Activated CD4-positive, alpha-beta T cell treated with anti-CD3 and anti-CD28 coated beads, Interleukin-2, amount 50 U/mL, for 48 hours (primary cell): Measurements from ENCODE around the gene TRMT2A.
A peak's percentile ranks its signal among the peaks of the same experiment; 100 is the strongest.
"Not testable (repeated sequence)": the region's sequence is repeated elsewhere in the genome, so short reads cannot be mapped to it uniquely, and the experiment has no call there.

ENCODE experiments used
- DNase-seq, 2 experiments: peaks; one replicate each; pipeline ENCODE4 v3.0.0-alpha.2; 2020

Gene TRMT2A, protein sequence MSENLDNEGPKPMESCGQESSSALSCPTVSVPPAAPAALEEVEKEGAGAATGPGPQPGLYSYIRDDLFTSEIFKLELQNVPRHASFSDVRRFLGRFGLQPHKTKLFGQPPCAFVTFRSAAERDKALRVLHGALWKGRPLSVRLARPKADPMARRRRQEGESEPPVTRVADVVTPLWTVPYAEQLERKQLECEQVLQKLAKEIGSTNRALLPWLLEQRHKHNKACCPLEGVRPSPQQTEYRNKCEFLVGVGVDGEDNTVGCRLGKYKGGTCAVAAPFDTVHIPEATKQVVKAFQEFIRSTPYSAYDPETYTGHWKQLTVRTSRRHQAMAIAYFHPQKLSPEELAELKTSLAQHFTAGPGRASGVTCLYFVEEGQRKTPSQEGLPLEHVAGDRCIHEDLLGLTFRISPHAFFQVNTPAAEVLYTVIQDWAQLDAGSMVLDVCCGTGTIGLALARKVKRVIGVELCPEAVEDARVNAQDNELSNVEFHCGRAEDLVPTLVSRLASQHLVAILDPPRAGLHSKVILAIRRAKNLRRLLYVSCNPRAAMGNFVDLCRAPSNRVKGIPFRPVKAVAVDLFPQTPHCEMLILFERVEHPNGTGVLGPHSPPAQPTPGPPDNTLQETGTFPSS

GRCh38 chr22:20116951-20117632 lies at the start of gene TRMT2A:
TSS of gene TRMT2A (minus strand) at chr22:20117226. CDS start at chr22:20116906, 320 bp downstream.
- DNase-seq: peak; percentile 96 to 97

GRCh38 chr22:20166703-20167102 lies 49.7 kb upstream of the TRMT2A start:
- no peak for DNase-seq

- DNase-seq: no peak
Measured at GRCh38 chr22:20165913-20166312, 48.9 kb upstream of the TRMT2A start.

- no peak for DNase-seq
Measured at GRCh38 chr22:20165421-20165820, 48.4 kb upstream of the TRMT2A start.

- DNase-seq: no peak
Measured at GRCh38 chr22:20164863-20165262, 47.8 kb upstream of the TRMT2A start.

DNA sequence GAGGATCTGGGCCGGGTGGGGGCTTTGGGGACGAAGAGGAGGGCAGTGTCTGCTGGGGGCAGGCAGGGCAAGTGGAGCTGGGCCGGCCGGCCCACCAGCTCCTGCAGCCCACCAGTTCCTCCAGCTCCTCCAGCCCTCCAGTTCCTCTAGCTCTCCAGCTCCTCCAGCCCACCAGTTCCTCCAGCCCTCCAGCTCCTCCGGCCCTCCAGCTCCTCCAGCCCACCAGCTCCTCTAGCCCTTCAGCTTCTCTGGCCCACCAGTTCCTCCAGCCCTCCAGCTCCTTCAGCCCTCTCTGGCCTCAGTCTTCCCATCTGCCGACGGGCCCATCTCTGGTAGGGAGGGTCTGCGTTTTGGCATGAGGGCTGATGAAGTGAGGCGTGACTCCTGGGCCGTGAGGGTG lies 43.0 kb upstream of the TRMT2A start:
- DNase-seq: no peak

GRCh38 chr22:20159531-20159930 lies 42.5 kb upstream of the TRMT2A start:
- not testable (repeated sequence) for DNase-seq

DNA sequence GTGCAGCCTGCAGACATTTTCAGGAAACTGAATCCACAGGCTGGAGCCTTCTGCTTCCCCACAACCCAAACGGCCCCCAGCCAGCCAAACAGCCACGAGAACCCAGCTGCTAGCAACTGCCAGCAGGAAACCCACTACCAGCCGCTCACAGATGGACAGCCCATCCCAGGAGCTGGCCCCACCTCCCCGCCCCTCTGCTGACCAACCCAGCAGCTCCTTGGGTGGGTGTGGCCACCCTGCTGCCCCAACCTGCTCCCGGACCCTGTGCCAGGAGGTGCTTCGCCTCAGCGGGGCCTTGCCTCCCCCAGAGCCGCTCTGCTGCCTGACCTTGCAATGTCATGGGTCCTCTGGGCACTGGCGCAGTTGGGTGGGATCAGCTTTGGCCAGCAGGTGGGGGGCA lies 42.0 kb upstream of the TRMT2A start:
- no peak for DNase-seq

DNA sequence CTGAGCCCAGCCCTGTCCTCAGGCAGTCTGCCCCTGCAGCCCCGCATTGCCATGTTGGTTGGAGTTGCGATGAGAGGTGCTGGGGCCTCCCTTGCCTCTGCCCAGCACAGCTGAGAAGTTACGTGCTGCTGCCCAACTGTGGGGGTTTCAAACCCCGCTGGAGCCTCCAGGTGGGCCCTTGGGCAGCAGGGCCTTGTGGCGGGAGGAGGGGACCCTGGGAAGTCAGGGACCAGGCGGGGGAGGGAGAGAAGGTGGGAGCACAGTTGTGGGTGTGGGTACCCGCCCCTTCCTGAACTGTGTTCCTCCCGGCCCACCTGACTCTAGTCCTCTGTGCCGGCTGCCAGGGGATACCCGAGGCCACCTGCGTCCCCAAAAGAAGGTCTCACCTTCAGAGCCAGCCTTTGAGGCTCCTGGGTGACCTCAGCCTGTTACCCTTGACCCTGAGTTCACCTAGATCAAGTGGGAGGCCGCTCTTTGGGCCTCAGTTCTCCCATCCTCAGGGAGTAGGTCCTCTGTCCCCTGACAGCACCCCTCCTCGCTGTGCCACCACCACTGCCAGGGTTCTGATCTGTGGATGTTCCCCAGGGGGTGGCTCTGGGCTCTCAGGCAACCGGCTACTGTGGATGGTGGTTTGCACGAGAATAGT lies 41.5 kb upstream of the TRMT2A start:
- no peak for DNase-seq

GRCh38 chr22:20157430-20158183 lies 40.6 kb upstream of the TRMT2A start:
- DNase-seq: no peak

DNA sequence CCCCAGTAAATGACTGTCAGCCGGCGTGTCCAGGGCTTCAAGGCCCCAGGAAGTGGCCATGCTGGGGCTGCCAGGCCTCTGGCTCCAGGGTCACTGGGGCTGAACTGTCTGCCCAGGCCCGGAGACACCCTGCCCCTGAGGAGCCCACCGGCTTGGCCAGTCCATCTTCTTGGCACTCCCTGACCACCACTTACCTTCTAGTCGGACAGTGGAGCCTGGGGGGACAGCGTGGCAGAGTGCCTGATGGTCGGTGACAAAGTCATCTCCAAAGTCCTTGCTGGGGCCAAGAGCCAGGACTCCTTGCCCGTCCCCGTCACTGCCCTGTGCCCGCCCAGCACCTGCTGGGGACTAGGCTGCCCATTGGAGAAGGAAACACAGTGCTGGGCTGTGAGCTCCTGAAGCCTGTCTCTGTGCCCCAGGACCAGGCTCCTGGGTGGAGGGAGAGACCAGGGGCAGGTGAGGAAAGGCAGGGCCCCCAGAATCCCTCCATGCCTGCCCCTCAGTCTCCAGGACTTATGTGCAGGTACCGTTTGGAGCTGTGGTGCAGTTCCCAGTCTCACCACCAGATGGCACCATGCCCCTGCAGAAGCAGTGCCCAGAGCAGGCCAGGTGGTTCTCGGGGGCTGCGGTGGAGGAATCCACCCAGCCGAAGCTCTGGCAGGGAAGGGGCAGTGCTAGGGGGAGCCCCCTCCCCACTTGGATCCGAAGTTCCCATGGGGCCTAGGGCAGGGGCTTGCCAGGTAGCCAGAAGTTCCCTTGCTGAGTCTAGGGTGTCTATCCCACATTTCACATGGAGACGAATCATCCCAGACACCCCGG lies 39.8 kb upstream of the TRMT2A start:
- DNase-seq: peak; percentile 91

DNA sequence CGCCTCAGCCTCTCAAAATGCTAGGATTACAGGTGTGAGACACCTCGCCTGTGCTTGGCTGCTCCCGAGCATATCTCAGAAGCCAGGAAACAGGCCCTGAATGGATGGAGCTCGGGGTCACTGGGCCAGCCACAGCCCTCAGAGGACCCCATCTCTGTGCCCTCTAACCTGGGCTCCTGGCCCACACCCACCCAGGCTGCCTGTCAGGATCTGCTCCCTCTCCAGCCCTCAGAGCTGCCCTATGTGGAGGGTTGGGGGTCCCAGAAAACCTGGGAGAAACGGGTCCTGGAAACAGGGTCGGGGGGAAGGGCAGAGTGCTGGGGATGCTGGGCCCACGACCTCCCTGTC lies 39.0 kb upstream of the TRMT2A start:
- DNase-seq: no peak

DNA sequence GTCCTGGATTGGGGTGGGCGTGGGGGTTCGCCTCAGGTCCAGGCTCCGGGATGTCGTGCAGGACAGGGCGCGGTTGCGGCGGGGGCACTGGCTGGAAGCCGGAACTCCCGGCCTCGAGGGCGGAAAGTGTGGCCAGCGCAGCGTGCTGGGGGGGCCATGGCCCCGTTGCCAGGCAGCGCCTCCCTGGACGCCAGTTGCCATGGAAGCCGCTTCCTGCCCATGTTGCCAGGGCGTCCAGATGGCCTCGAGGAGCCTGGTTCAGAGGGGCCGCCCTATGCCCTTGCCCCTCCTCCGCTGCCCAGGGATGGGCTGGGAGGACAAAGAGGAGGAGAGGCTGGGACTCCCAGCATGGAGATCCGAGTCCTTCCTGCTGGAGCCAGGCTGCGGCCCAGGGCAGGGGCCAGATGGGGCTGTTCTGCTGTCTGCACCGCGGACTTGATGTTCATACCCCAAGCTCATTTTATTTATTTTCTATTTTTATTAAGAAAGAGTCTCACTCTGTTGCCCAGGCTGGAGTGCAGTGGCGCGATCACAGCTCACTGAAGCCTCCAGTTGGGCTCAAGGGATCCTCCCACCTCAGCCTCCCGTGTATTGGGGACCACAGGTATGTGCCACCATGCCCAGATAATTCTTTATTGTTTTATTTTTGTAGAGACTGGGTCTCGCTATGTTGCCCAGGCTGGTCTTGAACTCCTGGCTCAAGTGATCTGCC lies 38.5 kb upstream of the TRMT2A start:
- DNase-seq: peak in 1 of 2 experiments; percentile 9

DNA sequence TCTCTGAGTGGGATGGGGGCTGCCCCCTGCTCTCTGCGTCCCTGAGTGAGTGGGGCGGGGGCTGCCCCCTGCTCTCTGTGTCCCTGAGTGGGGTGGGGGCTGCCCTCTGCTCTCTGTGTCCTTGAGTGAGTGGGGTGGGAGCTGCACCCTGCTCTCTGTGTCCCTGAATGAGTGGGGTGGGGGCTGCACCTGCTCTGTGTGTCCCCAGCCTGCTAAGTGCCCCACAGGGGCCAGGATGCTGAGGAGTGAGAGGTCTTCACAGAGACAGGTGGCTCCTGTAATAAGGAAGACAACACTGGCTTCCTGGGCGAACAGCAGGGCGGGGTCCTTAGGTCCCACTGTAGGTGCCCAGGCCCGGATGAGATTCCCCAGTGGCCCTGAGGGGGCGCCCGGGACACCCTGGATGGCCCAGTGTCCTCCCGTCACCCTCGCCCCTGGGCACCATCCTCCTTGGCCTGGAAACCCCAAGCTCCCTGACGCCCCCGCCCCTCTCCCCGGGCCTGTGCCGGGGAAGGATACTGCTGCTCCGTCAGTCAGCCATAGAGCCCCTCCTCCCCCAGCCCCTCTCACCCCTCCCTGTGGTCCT lies 37.7 kb upstream of the TRMT2A start:
- DNase-seq: no peak

DNA sequence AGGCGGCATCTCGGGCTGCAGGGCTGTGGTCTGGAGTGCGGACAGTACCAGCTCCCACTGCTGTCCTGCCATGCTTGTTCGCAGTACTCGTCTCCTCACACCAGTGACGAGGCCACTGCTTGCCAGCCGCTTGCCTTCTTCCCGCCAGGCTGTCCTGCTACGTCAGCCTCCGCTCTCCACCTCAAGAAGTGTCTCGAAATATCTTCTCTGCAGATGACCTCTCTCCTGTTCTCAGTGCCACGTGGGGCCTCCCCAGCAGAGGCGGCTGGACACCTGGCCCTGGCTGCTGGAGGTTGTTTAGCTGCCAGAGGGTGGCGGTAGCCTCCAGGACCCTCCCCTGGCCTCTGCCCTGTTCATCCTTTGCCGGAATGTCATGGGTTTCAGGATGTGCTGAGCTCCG lies 36.9 kb upstream of the TRMT2A start:
- DNase-seq: no peak

DNA sequence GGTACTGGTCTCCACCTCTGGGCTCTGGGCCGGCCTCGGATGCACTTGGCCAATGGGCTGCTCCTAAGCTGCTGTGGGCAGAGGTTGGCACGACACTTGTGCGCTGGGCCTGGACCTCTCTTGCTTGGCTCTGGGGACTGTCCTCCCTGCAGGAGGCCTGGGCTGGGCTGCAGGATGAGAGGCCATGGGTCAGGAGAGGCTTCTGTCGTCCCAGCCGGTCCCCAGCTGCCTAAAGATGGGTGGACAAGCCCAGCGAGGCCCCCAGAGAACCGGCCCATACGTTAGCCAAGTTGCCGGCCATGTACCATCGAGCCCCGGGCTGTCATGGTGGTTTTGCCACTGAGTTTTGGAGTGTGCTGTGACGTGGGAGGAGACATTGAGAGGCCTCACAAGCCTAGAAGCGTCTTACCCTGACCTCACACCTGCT lies 35.5 kb upstream of the TRMT2A start:
- no peak for DNase-seq

- DNase-seq: no peak
Measured at GRCh38 chr22:20151276-20151588, 34.2 kb upstream of the TRMT2A start.

- DNase-seq: no peak
Measured at GRCh38 chr22:20150381-20151275, 33.6 kb upstream of the TRMT2A start, which contains the start of gene CCDC188. TSS of gene CCDC188 (minus strand) at chr22:20151055. CDS start at chr22:20150986, 69 bp downstream.
